Mammary epithelial cell (primary cell): ENCODE measurements around the gene PLEKHA6.

Source experiments
- EZH2 ChIP-seq: IDR thresholded peaks from 2 replicates; pipeline ENCODE4 v1.6.1; 2012; ENCODE audit warnings: low read length, inconsistent platforms, borderline replicate concordance
- TF ChIP-seq, protein P1 (sequence below), 2 donors: IDR thresholded peaks in 1 of 2; conservative IDR thresholded peaks in 1 of 2; 2 replicates each; pipeline ENCODE4 v1.5.1; 2011 to 2012; ENCODE audit warnings: inconsistent platforms in 2 of 2, low read length in 2 of 2, mild to moderate bottlenecking in 2 of 2, control low read depth in 1 of 2, low read depth in 1 of 2; ENCODE audit not compliant: insufficient read depth in 1 of 2; ENCODE audit errors: extremely low read depth in 1 of 2

DNA sequence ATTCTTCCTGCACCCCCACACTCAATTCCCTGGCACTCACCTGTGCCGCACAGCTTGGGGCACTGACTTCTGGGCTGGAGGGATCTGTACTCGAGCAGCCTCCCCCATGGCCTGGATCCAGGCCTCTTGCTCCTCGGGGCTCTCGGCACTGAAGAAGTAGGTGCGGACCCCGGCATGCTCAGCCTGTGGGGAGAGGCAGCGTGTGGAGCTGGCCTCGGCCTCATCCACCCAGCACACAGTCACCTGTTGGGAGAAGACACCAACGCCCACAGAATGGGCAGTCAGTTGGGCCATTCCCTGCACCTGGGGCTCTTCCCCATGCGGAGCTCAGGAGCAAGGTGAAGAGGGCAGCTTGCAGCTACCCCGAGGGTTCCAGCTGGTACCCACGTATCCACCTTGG, 98.5 kb downstream of the PLEKHA6 start:
- TF ChIP-seq, protein P1, sequence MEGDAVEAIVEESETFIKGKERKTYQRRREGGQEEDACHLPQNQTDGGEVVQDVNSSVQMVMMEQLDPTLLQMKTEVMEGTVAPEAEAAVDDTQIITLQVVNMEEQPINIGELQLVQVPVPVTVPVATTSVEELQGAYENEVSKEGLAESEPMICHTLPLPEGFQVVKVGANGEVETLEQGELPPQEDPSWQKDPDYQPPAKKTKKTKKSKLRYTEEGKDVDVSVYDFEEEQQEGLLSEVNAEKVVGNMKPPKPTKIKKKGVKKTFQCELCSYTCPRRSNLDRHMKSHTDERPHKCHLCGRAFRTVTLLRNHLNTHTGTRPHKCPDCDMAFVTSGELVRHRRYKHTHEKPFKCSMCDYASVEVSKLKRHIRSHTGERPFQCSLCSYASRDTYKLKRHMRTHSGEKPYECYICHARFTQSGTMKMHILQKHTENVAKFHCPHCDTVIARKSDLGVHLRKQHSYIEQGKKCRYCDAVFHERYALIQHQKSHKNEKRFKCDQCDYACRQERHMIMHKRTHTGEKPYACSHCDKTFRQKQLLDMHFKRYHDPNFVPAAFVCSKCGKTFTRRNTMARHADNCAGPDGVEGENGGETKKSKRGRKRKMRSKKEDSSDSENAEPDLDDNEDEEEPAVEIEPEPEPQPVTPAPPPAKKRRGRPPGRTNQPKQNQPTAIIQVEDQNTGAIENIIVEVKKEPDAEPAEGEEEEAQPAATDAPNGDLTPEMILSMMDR (conservative IDR thresholded peaks at IDR 0.05 in 1 of 2, IDR thresholded peaks at IDR 0.05 in 1 of 2; ENCODE audit: extremely low read depth in 1 of 2, insufficient read depth in 1 of 2, low read depth in 1 of 2, low read length in 2 of 2): no peak
- no peak for TF ChIP-seq EZH2
